Endodermal cell (in vitro differentiated cells): ENCODE results near the gene DYNC1I1. TPM values are rescaled to one million over a fixed set of nuclear protein-coding genes. Genes with fewer than 3 reads are reported as not detected.

Experiments used
- DNase-seq: peaks from one replicate; pipeline ENCODE4 v3.0.0-alpha.2; 2017
- H3K27ac ChIP-seq: 2 replicates; pipeline ENCODE4 v1.5.1; 2013; ENCODE audit warnings: mild to moderate bottlenecking, low read depth, low read length, moderate library complexity
- H3K27me3 ChIP-seq: 2 replicates; pipeline ENCODE4 v1.6.1; 2013; ENCODE audit warnings: mild to moderate bottlenecking, low read length, moderate library complexity; ENCODE audit not compliant: insufficient read depth, control insufficient read depth, poor library complexity, severe bottlenecking
- H3K36me3 ChIP-seq: 2 replicates; pipeline ENCODE4 v1.7.0; 2013; ENCODE audit warnings: mild to moderate bottlenecking, low read length, moderate library complexity; ENCODE audit not compliant: control insufficient read depth, insufficient read depth
- H3K4me1 ChIP-seq: one replicate; pipeline ENCODE4 v1.7.0; 2013; ENCODE audit warnings: low read length; ENCODE audit not compliant: control insufficient read depth, insufficient read depth
- H3K4me3 ChIP-seq: 2 replicates; pipeline ENCODE4 v1.5.1; 2013; ENCODE audit warnings: mild to moderate bottlenecking, low read length, moderate library complexity
- H3K9ac ChIP-seq: 2 replicates; pipeline ENCODE4 v1.6.1; 2013; ENCODE audit warnings: mild to moderate bottlenecking, low read length, moderate library complexity; ENCODE audit not compliant: poor library complexity, severe bottlenecking; ENCODE audit errors: extremely low read depth
- H3K9me3 ChIP-seq: 2 replicates; pipeline ENCODE4 v1.6.1; 2013; ENCODE audit warnings: mild to moderate bottlenecking, low read length, moderate library complexity; ENCODE audit not compliant: control insufficient read depth
- H3K27ac Mint-ChIP-seq: 2 replicates; pipeline ENCODE4 v1.8.0; 2020; ENCODE audit warnings: mixed read lengths
- H3K27me3 Mint-ChIP-seq: 2 replicates; pipeline ENCODE4 v1.8.0; 2021; ENCODE audit warnings: mild to moderate bottlenecking, mixed read lengths; ENCODE audit not compliant: insufficient read depth
- H3K36me3 Mint-ChIP-seq: 2 replicates; pipeline ENCODE4 v1.8.0; 2020; ENCODE audit warnings: low read depth, mixed read lengths
- H3K4me1 Mint-ChIP-seq: 2 replicates; pipeline ENCODE4 v1.8.0; 2020; ENCODE audit warnings: mixed read lengths
- H3K4me3 Mint-ChIP-seq: 2 replicates; pipeline ENCODE4 v1.8.0; 2020; ENCODE audit warnings: mild to moderate bottlenecking, moderate library complexity, mixed read lengths
- H3K9me3 Mint-ChIP-seq: 2 replicates; pipeline ENCODE4 v1.8.0; 2020; ENCODE audit warnings: mild to moderate bottlenecking, mixed read lengths
- WGBS, 2 experiments: methylation state at CpG; one replicate each; pipeline versions ENCODE4 v1.1.5 to v1.1.7; 2013; ENCODE audit warnings: missing lambda C conversion rate in 2 of 2, mixed read lengths in 1 of 2; ENCODE audit not compliant: insufficient coverage in 1 of 2, insufficient read length in 1 of 2; 5-methylcytosine and 5-hydroxymethylcytosine counted together
- total RNA-seq, 2 donors: library from RNA; stranded (reverse); fragmentation: NEBNext Ultra II Directional in 1 of 2; extraction: Animal tissue kit (Norgen Biotek cat#: 25700) in 1 of 2; gene quantifications; 2 replicates in 1 of 2; 3 replicates in 1 of 2; pipeline ENCODE4 v1.2.1, GENCODE V29; 2021
- TF ChIP-seq, protein P1 (sequence below): fragments of 200-600 bp; sonication (generic); conservative IDR thresholded peaks from 2 replicates; pipeline ENCODE4 v1.5.0; 2021; ENCODE audit warnings: antibody characterized with exemption, mild to moderate bottlenecking

Gene DYNC1I1
- total RNA-seq, 2 donors from 2014 or later: 6.5 to 7.2 TPM

DNA sequence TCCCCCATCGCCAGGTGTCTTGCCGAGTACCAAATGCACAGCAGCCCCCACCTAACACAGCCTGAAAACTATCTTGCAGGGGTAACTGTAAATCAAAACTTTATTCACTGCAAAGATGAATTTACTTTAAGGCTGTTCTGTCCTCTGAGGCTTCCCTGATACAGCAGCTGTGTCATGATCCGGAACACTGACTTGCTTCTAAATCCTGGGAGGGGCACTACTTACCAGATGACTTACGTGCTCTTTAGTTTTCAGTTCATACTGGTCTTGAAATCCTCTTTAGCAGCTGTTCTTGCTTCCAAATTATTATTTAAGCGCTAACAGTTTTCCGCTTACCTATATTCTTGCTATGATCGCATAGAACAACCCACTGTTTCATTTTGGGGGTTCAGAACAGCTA, 4.9 kb downstream of the DYNC1I1 start:
- no peaks in the 10 kb centered on the region for H3K27me3 ChIP-seq
- peaks cover 12% of the 10 kb centered on the region for H3K4me1 ChIP-seq
- peaks cover 13% of the 10 kb centered on the region for H3K4me1 Mint-ChIP-seq
- no peak overlapping the region for H3K4me3 Mint-ChIP-seq
- peaks cover 8% of the 10 kb centered on the region for H3K36me3 ChIP-seq
- peaks cover under 1% of the 10 kb centered on the region for H3K9me3 Mint-ChIP-seq
- H3K4me3 ChIP-seq: no peak overlapping the region
- H3K9me3 ChIP-seq: peaks cover 5% of the 10 kb centered on the region
- peaks cover 16% of the 10 kb centered on the region for H3K27me3 Mint-ChIP-seq
- 92 to 93% methylated on average over 5 to 7 of the region's 7 CpGs for WGBS, 2 experiments
- no peak for DNase-seq
- H3K9ac ChIP-seq: no peak overlapping the region
- H3K27ac Mint-ChIP-seq: no peak overlapping the region
- TF ChIP-seq, protein P1, sequence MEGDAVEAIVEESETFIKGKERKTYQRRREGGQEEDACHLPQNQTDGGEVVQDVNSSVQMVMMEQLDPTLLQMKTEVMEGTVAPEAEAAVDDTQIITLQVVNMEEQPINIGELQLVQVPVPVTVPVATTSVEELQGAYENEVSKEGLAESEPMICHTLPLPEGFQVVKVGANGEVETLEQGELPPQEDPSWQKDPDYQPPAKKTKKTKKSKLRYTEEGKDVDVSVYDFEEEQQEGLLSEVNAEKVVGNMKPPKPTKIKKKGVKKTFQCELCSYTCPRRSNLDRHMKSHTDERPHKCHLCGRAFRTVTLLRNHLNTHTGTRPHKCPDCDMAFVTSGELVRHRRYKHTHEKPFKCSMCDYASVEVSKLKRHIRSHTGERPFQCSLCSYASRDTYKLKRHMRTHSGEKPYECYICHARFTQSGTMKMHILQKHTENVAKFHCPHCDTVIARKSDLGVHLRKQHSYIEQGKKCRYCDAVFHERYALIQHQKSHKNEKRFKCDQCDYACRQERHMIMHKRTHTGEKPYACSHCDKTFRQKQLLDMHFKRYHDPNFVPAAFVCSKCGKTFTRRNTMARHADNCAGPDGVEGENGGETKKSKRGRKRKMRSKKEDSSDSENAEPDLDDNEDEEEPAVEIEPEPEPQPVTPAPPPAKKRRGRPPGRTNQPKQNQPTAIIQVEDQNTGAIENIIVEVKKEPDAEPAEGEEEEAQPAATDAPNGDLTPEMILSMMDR: no peak
- peaks cover 2% of the 10 kb centered on the region for H3K36me3 Mint-ChIP-seq
- H3K27ac ChIP-seq: no peak overlapping the region

DNA sequence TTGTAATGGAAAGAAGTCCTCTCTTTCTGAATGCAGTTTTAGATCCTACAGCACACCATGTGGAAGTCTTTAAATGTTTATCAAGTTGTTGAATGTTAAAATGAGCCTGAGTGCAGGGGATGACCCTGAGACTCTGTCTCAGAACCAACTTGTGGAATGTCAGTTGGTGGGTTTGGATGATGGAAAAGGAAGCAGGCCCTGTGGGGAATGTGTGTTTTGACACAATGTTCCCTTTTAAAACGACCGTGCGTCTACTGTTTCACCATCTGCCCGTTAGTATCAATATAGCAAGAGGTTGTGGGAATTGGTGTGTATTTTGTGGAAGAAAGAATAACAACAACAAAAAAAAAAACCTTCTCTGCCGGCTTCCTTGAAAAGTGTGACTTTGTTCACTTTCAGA, 8.3 kb downstream of the DYNC1I1 start:
- H3K27ac Mint-ChIP-seq: no peak overlapping the region
- no peak overlapping the region for H3K4me3 Mint-ChIP-seq
- TF ChIP-seq, protein P1: no peak
- Histone ChIP-seq H3K4me3 (no peak overlapping the region), H3K9me3 (peaks cover 15% of the 10 kb centered on the region), H3K27ac (no peak overlapping the region), H3K9ac (no peak overlapping the region), H3K36me3 (peaks cover 8% of the 10 kb centered on the region), H3K4me1 (peaks cover 12% of the 10 kb centered on the region), H3K27me3 (no peaks in the 10 kb centered on the region)
- no peaks in the 10 kb centered on the region for H3K4me1 Mint-ChIP-seq
- 89% methylated on average over 5 of the region's 5 CpGs; no CpG with 5 or more reads in 1 of the 2 experiments for WGBS, 2 experiments
- no peak for DNase-seq
- peaks cover 14% of the 10 kb centered on the region for H3K9me3 Mint-ChIP-seq
- no peaks in the 10 kb centered on the region for H3K27me3 Mint-ChIP-seq
- peaks cover 9% of the 10 kb centered on the region for H3K36me3 Mint-ChIP-seq

DNA sequence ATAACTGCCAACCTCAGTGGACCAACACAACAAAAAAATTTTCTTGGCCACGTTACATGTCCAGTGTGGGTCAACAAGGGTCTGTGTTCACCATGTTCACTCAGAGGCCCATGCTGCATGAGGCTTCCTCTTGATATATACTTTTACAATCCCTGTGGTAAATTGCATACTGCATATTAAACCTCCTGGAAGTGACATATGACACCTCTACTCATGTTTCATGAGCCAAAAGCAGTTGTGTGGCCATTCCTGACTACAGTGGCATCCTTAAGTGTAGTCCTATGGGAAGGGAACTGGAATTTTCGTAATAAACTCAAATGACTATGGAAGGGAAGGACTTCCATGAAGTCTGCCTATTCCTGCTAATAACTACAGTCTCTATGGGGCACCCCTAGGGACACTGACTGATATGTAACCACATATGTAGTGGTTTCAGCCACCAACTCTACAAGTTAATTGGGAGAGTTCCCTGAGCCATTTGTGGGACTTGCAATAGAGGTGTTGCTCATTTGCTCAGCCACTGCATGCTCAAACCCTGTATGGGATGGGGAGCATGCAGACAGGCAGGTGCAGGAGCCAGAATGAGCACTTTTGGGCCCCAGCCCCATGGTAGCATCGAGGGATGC, 9.7 kb downstream of the DYNC1I1 start:
- H3K4me3 Mint-ChIP-seq: no peak overlapping the region
- H3K36me3 Mint-ChIP-seq: peaks cover 9% of the 10 kb centered on the region
- no peaks in the 10 kb centered on the region for H3K4me1 ChIP-seq
- peaks cover 14% of the 10 kb centered on the region for H3K9me3 Mint-ChIP-seq
- H3K4me3 ChIP-seq: no peak overlapping the region
- H3K27ac Mint-ChIP-seq: no peak overlapping the region
- no peak overlapping the region for H3K27ac ChIP-seq
- DNase-seq: no peak
- H3K9me3 ChIP-seq: peaks cover 15% of the 10 kb centered on the region
- H3K9ac ChIP-seq: no peak overlapping the region
- peaks cover 2% of the 10 kb centered on the region for H3K27me3 Mint-ChIP-seq
- 93 to 100% methylated on average over 2 to 3 of the region's 3 CpGs for WGBS, 2 experiments
- H3K36me3 ChIP-seq: peaks cover 8% of the 10 kb centered on the region
- peaks cover 4% of the 10 kb centered on the region for H3K4me1 Mint-ChIP-seq
- TF ChIP-seq, protein P1: no peak
- no peaks in the 10 kb centered on the region for H3K27me3 ChIP-seq
